ENCODE data around the gene MCIDAS. TPM values are rescaled to one million over a fixed set of nuclear protein-coding genes. Genes with fewer than 3 reads are reported as not detected.

The MCIDAS gene
- total RNA-seq: not detected
- long read RNA-seq, donor 1: 0 reads
- long read RNA-seq, donor 2: 0 reads

- DNase-seq (ENCODE audit: low spot score): no peak
- intact Hi-C loops (cut with DNase I): no loop called here
These were observed at the start of gene MCIDAS for GRCh38 chr5:55226934-55227663. TSS of gene MCIDAS (minus strand) at chr5:55227315. CDS start at chr5:55227138, 177 bp downstream.

- no peak for DNase-seq (ENCODE audit: low spot score)
- intact Hi-C loops (cut with DNase I): no loop called here
These were observed 49.7 kb upstream of the MCIDAS start for GRCh38 chr5:55276771-55277170.

GRCh38 chr5:55258339-55258738 is 31.2 kb upstream of the MCIDAS start:
- intact Hi-C loops (cut with DNase I): no loop called here
- no peak for DNase-seq (ENCODE audit: low spot score)

GRCh38 chr5:55254802-55255201 is 27.7 kb upstream of the MCIDAS start:
- intact Hi-C loops (cut with DNase I): no loop called here
- DNase-seq (ENCODE audit: low spot score): no peak

- DNase-seq (ENCODE audit: low spot score): no peak
- intact Hi-C loops (cut with DNase I): no loop called here
These were observed 22.9 kb upstream of the MCIDAS start for GRCh38 chr5:55250064-55250463.

GRCh38 chr5:55241746-55242145 is 14.6 kb upstream of the MCIDAS start:
- DNase-seq (ENCODE audit: low spot score): no peak
- intact Hi-C loops (cut with DNase I): no loop called here

GRCh38 chr5:55236800-55237199 is 9.7 kb upstream of the MCIDAS start:
- DNase-seq (ENCODE audit: low spot score): no peak
- intact Hi-C loops (cut with DNase I): loop anchor here in 1 of 2 donors (5.0 kb wide), 1 partner anchor 1444 kb away; no protein-coding TSS in a partner anchor

- no peak for DNase-seq (ENCODE audit: low spot score)
- intact Hi-C loops (cut with DNase I): no loop called here
These were observed 7.1 kb upstream of the MCIDAS start for GRCh38 chr5:55234121-55234700.

- peak; percentile 88 for DNase-seq (ENCODE audit: low spot score)
- intact Hi-C loops (cut with DNase I): no loop called here
These were observed 6.1 kb upstream of the MCIDAS start, which contains the start of gene CCNO for GRCh38 chr5:55232985-55233928. TSS of gene CCNO (minus strand) at chr5:55233608. CDS start at chr5:55233523, 85 bp downstream.

GRCh38 chr5:55232271-55232984 is 5.3 kb upstream of the MCIDAS start:
- no peak for DNase-seq (ENCODE audit: low spot score)
- intact Hi-C loops (cut with DNase I): no loop called here

GRCh38 chr5:55231919-55232270 is 4.8 kb upstream of the MCIDAS start:
- intact Hi-C loops (cut with DNase I): no loop called here
- DNase-seq (ENCODE audit: low spot score): no peak

- peak; percentile 83 for DNase-seq (ENCODE audit: low spot score)
- intact Hi-C loops (cut with DNase I): no loop called here
These were observed 4.2 kb upstream of the MCIDAS start for GRCh38 chr5:55231029-55231918.

GRCh38 chr5:55230086-55230629 is 3.0 kb upstream of the MCIDAS start:
- intact Hi-C loops (cut with DNase I): no loop called here
- no peak for DNase-seq (ENCODE audit: low spot score)

GRCh38 chr5:55227664-55228430 is 732 bp upstream of the MCIDAS start:
- no peak for DNase-seq (ENCODE audit: low spot score)

GRCh38 chr5:55226027-55226933 is 835 bp downstream of the MCIDAS start:
- DNase-seq (ENCODE audit: low spot score): no peak
- intact Hi-C loops (cut with DNase I): no loop called here

More at GRCh38 chr5:55227664-55228430, 732 bp upstream of the MCIDAS start:
- intact Hi-C loops (cut with DNase I): no loop called here

GRCh38 chr5:55225346-55225745 is 1.8 kb downstream of the MCIDAS start:
- intact Hi-C loops (cut with DNase I): no loop called here
- no peak for DNase-seq (ENCODE audit: low spot score)
